AG09309 (cell line): ENCODE data around the gene NCR2.

Experiments
- DNase-seq: peaks from one replicate; pipeline ENCODE4 v3.0.0-alpha.2; 2010; ENCODE audit warnings: low read depth
- H3K4me3 ChIP-seq: 2 replicates; pipeline ENCODE4 v1.5.1; 2011; ENCODE audit warnings: mild to moderate bottlenecking, low read depth, low read length, moderate library complexity; ENCODE audit not compliant: control insufficient read depth
- TF ChIP-seq, protein P1 (sequence below): IDR thresholded peaks from 2 replicates; pipeline ENCODE4 v1.5.1; 2011; ENCODE audit warnings: mild to moderate bottlenecking, low read depth, low read length, inconsistent platforms; ENCODE audit not compliant: insufficient read depth, control insufficient read depth; ENCODE audit errors: missing control alignments

NCR2 gene

DNA sequence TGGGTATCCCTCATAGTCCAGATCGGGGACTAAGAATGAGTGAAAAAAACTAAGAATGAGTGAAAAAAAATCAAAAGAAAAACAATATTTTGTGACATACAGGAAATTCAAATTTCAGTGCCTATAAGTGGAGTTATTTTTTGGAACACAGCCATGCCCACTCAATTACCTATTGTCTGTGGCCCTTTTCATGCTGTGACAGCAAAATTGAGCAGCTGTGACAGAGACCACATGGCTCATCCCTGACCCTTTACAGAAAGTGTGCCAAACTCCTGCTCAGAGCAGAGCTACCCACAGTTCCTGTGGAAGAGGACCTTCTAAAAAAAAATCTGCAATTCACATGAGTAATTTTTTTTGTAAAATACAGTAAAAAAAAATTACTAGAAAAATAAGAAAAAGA lies 1.4 kb downstream of the NCR2 start:
- TF ChIP-seq, protein P1, sequence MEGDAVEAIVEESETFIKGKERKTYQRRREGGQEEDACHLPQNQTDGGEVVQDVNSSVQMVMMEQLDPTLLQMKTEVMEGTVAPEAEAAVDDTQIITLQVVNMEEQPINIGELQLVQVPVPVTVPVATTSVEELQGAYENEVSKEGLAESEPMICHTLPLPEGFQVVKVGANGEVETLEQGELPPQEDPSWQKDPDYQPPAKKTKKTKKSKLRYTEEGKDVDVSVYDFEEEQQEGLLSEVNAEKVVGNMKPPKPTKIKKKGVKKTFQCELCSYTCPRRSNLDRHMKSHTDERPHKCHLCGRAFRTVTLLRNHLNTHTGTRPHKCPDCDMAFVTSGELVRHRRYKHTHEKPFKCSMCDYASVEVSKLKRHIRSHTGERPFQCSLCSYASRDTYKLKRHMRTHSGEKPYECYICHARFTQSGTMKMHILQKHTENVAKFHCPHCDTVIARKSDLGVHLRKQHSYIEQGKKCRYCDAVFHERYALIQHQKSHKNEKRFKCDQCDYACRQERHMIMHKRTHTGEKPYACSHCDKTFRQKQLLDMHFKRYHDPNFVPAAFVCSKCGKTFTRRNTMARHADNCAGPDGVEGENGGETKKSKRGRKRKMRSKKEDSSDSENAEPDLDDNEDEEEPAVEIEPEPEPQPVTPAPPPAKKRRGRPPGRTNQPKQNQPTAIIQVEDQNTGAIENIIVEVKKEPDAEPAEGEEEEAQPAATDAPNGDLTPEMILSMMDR = no peak
- DNase-seq = no peak
- H3K4me3 ChIP-seq = no peak overlapping the region

DNA sequence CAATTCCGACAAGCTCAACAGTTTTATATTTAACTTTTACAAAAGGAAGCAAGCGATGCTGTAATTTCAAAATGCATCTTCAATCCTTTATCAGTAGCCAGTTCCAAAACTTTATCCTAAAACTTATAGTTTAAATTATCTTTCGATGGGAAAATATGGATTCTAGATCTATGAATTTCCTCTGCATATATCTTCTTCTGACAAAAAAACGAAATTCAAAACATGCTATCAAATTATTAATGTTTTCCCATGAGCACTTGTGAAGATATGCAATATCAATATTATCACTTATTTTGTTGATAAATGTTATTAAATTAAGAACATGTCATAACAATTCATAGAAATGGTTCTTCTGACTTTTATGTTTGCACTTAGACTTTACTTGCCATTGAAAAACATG lies 2.3 kb downstream of the NCR2 start:
- DNase-seq = no peak
- TF ChIP-seq, protein P1 = no peak
- H3K4me3 ChIP-seq = no peak overlapping the region

DNA sequence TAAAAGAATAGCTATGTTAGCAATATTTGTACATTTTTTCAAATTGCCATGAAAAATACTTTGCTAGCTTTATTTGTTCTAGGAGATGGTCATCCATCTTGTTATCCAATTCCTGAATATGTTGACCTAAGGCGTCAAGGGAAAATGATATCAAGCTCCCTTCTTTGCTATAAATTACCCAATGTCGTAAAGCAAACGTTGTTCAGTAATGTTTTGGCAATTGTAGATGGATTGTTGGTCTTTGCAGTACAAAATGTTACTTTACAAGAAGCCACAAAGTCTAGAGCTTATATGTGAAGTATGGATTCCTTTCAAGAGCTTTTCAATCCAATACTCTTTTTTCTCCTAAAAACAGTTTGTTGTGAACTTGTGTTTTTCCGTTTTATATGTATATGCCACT lies 3.3 kb downstream of the NCR2 start:
- TF ChIP-seq, protein P1 = no peak
- no peak overlapping the region for H3K4me3 ChIP-seq
- DNase-seq = no peak

DNA sequence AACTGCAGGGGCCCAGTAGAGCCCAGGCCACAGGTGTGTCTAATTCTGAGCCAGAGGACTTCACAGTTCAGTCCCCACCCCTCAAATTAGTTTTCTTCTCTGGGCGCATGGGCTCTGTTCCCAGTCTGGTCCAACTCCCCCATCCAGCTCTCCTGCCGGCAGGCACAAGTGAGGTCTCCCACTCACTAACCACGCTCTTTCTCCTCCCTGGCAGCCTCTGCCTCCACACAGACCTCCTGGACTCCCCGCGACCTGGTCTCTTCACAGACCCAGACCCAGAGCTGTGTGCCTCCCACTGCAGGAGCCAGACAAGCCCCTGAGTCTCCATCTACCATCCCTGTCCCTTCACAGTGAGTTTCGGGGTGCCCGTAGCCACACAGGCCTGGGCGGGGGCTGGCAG lies 6.2 kb downstream of the NCR2 start:
- DNase-seq = no peak
- TF ChIP-seq, protein P1 = no peak

DNA sequence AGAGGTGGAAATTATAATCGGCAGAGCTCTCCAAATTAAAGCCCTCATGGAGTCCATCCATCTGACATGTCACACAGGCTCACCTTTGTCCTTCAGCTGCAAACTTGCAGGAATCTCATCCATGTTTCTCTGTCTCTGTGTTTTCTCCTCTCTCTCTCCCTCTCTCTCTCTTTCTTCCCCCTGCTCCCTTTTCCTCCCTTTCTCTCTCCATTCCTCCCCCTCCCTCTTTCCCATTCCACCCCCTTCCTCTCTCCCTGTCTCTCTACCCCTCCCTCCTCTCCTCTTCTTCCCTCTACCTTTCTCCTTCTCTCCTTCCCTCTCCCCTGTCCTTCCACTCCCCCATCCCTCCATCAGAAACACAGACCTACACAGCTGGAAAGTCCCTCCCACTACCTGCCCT lies 6.8 kb downstream of the NCR2 start:
- H3K4me3 ChIP-seq = no peak overlapping the region
- TF ChIP-seq, protein P1 = no peak
- no peak for DNase-seq

More for the DNA sequence above, 6.2 kb downstream of the NCR2 start:
- no peak overlapping the region for H3K4me3 ChIP-seq

DNA sequence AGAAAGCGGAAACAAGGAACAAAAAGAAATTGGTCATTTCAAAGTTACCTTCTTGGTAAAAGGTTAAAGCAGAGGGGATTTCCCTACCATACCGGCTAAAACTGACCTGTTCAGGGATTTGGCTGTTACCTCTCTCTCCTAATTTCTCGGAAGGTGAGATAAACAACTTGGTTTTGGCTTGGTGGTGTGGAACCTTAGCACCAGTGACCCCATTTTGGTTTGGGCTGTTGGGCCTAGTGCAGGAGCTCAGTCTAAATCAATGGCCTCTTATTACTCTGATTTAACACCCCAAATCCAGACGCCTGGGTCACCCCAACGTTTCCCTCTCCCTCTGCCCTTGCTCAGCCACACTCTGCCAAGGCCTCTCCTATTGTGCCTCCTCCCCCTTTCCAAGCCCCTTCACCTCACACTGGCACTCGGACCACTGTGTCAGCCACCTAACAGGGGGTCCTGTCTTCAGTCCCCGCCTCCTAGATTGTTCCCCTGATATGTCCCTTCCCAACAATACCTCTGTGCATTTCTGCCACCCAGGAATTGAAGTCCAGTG lies 8.3 kb downstream of the NCR2 start:
- no peak overlapping the region for H3K4me3 ChIP-seq
- TF ChIP-seq, protein P1 = no peak
- no peak for DNase-seq

DNA sequence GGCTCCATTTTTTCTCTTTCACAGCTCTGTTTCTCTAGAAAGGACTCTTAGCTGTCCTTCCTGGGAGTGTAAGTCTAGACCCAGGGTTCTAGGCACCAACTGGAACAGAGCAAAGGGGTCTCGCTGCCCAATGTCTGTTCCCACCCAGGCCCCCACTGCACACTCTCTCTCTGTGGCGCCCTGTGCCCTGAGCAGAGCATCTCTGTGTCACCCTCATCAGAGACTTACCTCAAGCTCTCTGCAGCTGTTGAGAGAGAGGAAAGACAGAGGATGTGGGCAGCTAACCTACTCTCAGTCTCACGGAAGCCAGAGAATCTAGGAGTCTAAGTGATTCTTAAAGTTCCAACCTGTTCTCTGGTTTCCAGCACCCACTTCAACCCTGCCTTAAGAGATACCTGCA lies 9.5 kb downstream of the NCR2 start:
- TF ChIP-seq, protein P1 = no peak
- no peak for DNase-seq
- H3K4me3 ChIP-seq = no peak overlapping the region
